IPS DF 4.7 (cell line): ENCODE measurements around the gene PPFIA3.
"Not testable (repeated sequence)": the region's sequence is repeated elsewhere in the genome, so short reads cannot be mapped to it uniquely, and the experiment has no call there.

Source experiments
- DNase-seq: peaks from one replicate; pipeline ENCODE4 v3.0.0-alpha.2; 2013; ENCODE audit warnings: low spot score; ENCODE audit errors: extremely low read depth

The PPFIA3 gene

GRCh38 chr19:49119411-49120324 is at the start of gene PPFIA3:
Gene PPFIA3, plus strand, starts transcription at chr19:49119544. Its CDS starts 8,330 bp downstream, at chr19:49127874.
- no peak for DNase-seq

- no peak for DNase-seq
Observed at GRCh38 chr19:49070416-49070815, 48.9 kb upstream of the PPFIA3 start.

GRCh38 chr19:49071860-49072547 is 47.3 kb upstream of the PPFIA3 start:
- no peak for DNase-seq

GRCh38 chr19:49073514-49074378 is 45.6 kb upstream of the PPFIA3 start:
- DNase-seq = no peak

- DNase-seq = not testable (repeated sequence)
Observed at GRCh38 chr19:49074869-49075268, 44.5 kb upstream of the PPFIA3 start.

GRCh38 chr19:49080392-49080791 is 39.0 kb upstream of the PPFIA3 start:
- DNase-seq = no peak

- DNase-seq = no peak
Observed at GRCh38 chr19:49081273-49081672, 38.1 kb upstream of the PPFIA3 start.

- no peak for DNase-seq
Observed at GRCh38 chr19:49084206-49085019, 34.9 kb upstream of the PPFIA3 start.

- peak; percentile 98 for DNase-seq
Observed at GRCh38 chr19:49085020-49085867, 34.1 kb upstream of the PPFIA3 start, which contains the start of gene SNRNP70. Gene SNRNP70, plus strand, starts transcription at chr19:49085451. Its CDS starts 964 bp downstream, at chr19:49086415.

- DNase-seq = no peak
Observed at GRCh38 chr19:49085868-49086232, 33.5 kb upstream of the PPFIA3 start.

GRCh38 chr19:49086296-49086695 is 33.0 kb upstream of the PPFIA3 start:
- DNase-seq = no peak

GRCh38 chr19:49091391-49092038 is 27.8 kb upstream of the PPFIA3 start:
- DNase-seq = no peak

- no peak for DNase-seq
Observed at GRCh38 chr19:49092686-49093085, 26.7 kb upstream of the PPFIA3 start.

GRCh38 chr19:49094505-49095482 is 24.6 kb upstream of the PPFIA3 start:
- DNase-seq = no peak

GRCh38 chr19:49097453-49098288 is 21.7 kb upstream of the PPFIA3 start:
- DNase-seq = no peak

GRCh38 chr19:49098795-49099194 is 20.5 kb upstream of the PPFIA3 start:
- DNase-seq = no peak

- no peak for DNase-seq
Observed at GRCh38 chr19:49101160-49101559, 18.2 kb upstream of the PPFIA3 start.
